ENCODE data around the gene C2CD2.

DNA sequence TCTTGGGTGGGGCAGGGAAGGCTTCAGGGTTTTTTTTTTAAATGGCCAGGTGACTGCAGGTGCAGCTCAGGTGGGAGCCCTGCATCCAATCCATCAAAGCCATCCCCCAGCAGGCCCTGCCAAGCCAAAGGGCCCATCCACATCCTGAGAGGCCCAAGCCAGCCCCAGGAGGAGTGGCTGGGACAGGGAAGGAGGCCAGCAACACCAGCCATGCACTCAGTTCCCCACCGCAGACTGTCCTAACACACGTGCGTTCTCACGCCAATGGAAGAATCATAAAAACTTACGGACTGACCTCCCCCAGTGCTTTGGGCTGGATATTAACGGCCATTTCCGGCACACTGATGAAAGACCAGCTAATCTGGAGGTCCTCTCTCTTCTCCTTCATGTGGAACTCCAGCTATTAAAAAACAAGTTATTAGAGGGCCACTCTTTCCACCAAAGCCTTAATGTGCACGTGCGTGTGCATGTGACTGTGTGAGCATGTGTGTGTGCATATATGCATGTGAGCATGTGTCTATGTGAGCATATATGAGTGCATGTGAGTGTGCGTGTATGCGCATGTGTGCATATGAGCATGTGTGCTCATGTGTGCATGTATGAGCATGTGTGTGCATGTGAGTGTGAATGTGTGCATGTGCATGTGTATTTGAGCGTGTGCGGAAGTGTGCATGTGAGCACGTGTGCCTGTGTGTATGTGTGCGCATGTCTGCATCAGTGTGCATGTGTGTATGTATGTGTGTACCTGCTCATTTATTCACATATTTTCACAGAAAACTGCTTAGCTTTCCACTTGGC is 35.1 kb downstream of the C2CD2 start:
- TF ChIP-seq, protein P1, sequence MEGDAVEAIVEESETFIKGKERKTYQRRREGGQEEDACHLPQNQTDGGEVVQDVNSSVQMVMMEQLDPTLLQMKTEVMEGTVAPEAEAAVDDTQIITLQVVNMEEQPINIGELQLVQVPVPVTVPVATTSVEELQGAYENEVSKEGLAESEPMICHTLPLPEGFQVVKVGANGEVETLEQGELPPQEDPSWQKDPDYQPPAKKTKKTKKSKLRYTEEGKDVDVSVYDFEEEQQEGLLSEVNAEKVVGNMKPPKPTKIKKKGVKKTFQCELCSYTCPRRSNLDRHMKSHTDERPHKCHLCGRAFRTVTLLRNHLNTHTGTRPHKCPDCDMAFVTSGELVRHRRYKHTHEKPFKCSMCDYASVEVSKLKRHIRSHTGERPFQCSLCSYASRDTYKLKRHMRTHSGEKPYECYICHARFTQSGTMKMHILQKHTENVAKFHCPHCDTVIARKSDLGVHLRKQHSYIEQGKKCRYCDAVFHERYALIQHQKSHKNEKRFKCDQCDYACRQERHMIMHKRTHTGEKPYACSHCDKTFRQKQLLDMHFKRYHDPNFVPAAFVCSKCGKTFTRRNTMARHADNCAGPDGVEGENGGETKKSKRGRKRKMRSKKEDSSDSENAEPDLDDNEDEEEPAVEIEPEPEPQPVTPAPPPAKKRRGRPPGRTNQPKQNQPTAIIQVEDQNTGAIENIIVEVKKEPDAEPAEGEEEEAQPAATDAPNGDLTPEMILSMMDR (IDR thresholded peaks at IDR 0.05; ENCODE audit: low read length) = no peak
- no peak for TF ChIP-seq EZH2 (IDR thresholded peaks at IDR 0.05; ENCODE audit: borderline replicate concordance, low read length)
